ENCODE results near the gene GSTP1. TPM values are rescaled to one million over a fixed set of nuclear protein-coding genes. Genes with fewer than 3 reads are reported as not detected.

The GSTP1 gene
- total and polyA plus RNA-seq, 4 donors = 632 to 2,206 (median 1,023) TPM

- peak overlapping the region; percentile 82 to 89 for H3K9ac ChIP-seq (ENCODE audit: insufficient read depth in 1 of 2, low read length in 2 of 2)
- WGBS, 2 donors = 47 to 58% methylated on average over 9 of the region's 9 CpGs
- ATAC-seq (ENCODE audit: insufficient read depth, low FRiP score) (no peak), DNase-seq (no peak)
- H3K4me3 ChIP-seq = peak overlapping the region; percentile 81
- no peak for TF ChIP-seq CTCF (IDR thresholded peaks at IDR 0.05; ENCODE audit: control extremely low read depth, extremely low read depth)
- no peaks in the 10 kb centered on the region for H3K27me3 ChIP-seq (ENCODE audit: control insufficient read depth in 3 of 3, insufficient read depth in 3 of 3, low read length in 2 of 3)
- H3K36me3 ChIP-seq (ENCODE audit: control insufficient read depth in 4 of 4, insufficient read depth in 4 of 4, low read length in 4 of 4) = peaks cover 0 to 32% (median 5%) of the 10 kb centered on the region in 4 donors
- H3K4me1 ChIP-seq (ENCODE audit: control insufficient read depth in 5 of 5, insufficient read depth in 5 of 5, low read length in 5 of 5) = peaks cover 0 to 22% (median 5%) of the 10 kb centered on the region in 5 donors
- H3K9me3 ChIP-seq (ENCODE audit: control insufficient read depth in 4 of 4, insufficient read depth in 3 of 4, low read length in 3 of 4) = no peaks in the 10 kb centered on the region
- H3K27ac ChIP-seq (ENCODE audit: low read depth in 1 of 2, low read length in 1 of 2) = peak overlapping the region; percentile 80 to 84
These were observed 23.9 kb downstream of the GSTP1 start for GRCh38 chr11:67607507-67607906.

GRCh38 chr11:67608486-67608885, 24.9 kb downstream of the GSTP1 start:
- no peak for TF ChIP-seq CTCF (IDR thresholded peaks at IDR 0.05; ENCODE audit: control extremely low read depth, extremely low read depth)
- H3K9me3 ChIP-seq (ENCODE audit: control insufficient read depth in 4 of 4, insufficient read depth in 3 of 4, low read length in 3 of 4) = no peaks in the 10 kb centered on the region
- peaks cover 0 to 22% (median 5%) of the 10 kb centered on the region in 5 donors for H3K4me1 ChIP-seq (ENCODE audit: control insufficient read depth in 5 of 5, insufficient read depth in 5 of 5, low read length in 5 of 5)
- DNase-seq = no peak
- 93 to 94% methylated on average over 8 of the region's 8 CpGs for WGBS, 2 donors
- no peaks in the 10 kb centered on the region for H3K27me3 ChIP-seq (ENCODE audit: control insufficient read depth in 3 of 3, insufficient read depth in 3 of 3, low read length in 2 of 3)
- no peak for ATAC-seq (ENCODE audit: insufficient read depth, low FRiP score)
- H3K9ac ChIP-seq (ENCODE audit: insufficient read depth in 1 of 2, low read length in 2 of 2) = no peak overlapping the region
- H3K27ac ChIP-seq (ENCODE audit: low read depth in 1 of 2, low read length in 1 of 2) = no peak overlapping the region
- H3K4me3 ChIP-seq = no peak overlapping the region
- peaks cover 0 to 37% (median 5%) of the 10 kb centered on the region in 4 donors for H3K36me3 ChIP-seq (ENCODE audit: control insufficient read depth in 4 of 4, insufficient read depth in 4 of 4, low read length in 4 of 4)

GRCh38 chr11:67609316-67609715, 25.7 kb downstream of the GSTP1 start:
- Histone ChIP-seq H3K9ac (ENCODE audit: insufficient read depth in 1 of 2, low read length in 2 of 2) (no peak overlapping the region), H3K9me3 (ENCODE audit: control insufficient read depth in 4 of 4, insufficient read depth in 3 of 4, low read length in 3 of 4) (no peaks in the 10 kb centered on the region), H3K27ac (ENCODE audit: low read depth in 1 of 2, low read length in 1 of 2) (no peak overlapping the region), H3K27me3 (ENCODE audit: control insufficient read depth in 3 of 3, insufficient read depth in 3 of 3, low read length in 2 of 3) (no peaks in the 10 kb centered on the region), H3K36me3 (ENCODE audit: control insufficient read depth in 4 of 4, insufficient read depth in 4 of 4, low read length in 4 of 4) (peaks cover 0 to 37% (median 5%) of the 10 kb centered on the region in 4 donors), H3K4me1 (ENCODE audit: control insufficient read depth in 5 of 5, insufficient read depth in 5 of 5, low read length in 5 of 5) (peaks cover 0 to 22% (median 5%) of the 10 kb centered on the region in 5 donors), H3K4me3 (no peak overlapping the region)
- WGBS, 2 donors = 94 to 95% methylated on average over 10 of the region's 10 CpGs
- no peak for TF ChIP-seq CTCF (IDR thresholded peaks at IDR 0.05; ENCODE audit: control extremely low read depth, extremely low read depth)
- DNase-seq (no peak), ATAC-seq (ENCODE audit: insufficient read depth, low FRiP score) (no peak)

GRCh38 chr11:67610302-67610868, 26.8 kb downstream of the GSTP1 start:
- Histone ChIP-seq H3K9me3 (ENCODE audit: control insufficient read depth in 4 of 4, insufficient read depth in 3 of 4, low read length in 3 of 4) (no peaks in the 10 kb centered on the region), H3K27me3 (ENCODE audit: control insufficient read depth in 3 of 3, insufficient read depth in 3 of 3, low read length in 2 of 3) (no peaks in the 10 kb centered on the region), H3K4me3 (no peak overlapping the region), H3K9ac (ENCODE audit: insufficient read depth in 1 of 2, low read length in 2 of 2) (no peak overlapping the region), H3K27ac (ENCODE audit: low read depth in 1 of 2, low read length in 1 of 2) (no peak overlapping the region), H3K4me1 (ENCODE audit: control insufficient read depth in 5 of 5, insufficient read depth in 5 of 5, low read length in 5 of 5) (peaks cover 0 to 19% (median 5%) of the 10 kb centered on the region in 5 donors), H3K36me3 (ENCODE audit: control insufficient read depth in 4 of 4, insufficient read depth in 4 of 4, low read length in 4 of 4) (peaks cover 0 to 37% (median 5%) of the 10 kb centered on the region in 4 donors)
- no peak for ATAC-seq (ENCODE audit: insufficient read depth, low FRiP score)
- no peak for TF ChIP-seq CTCF (IDR thresholded peaks at IDR 0.05; ENCODE audit: control extremely low read depth, extremely low read depth)
- DNase-seq = no peak
- 91% methylated on average over 15 of the region's 15 CpGs for WGBS, 2 donors
